RWPE2 (cell line): Measurements from ENCODE around the gene SYNGR1.

Experiments
- ATAC-seq: fragments of 200-7000 bp; cut with Tn5 transposase; 3 replicates; pipeline ENCODE4 v1.9.1; 2021; ENCODE audit warnings: low read depth
- DNase-seq: peaks from one replicate; pipeline ENCODE4 v3.0.0-alpha.2; 2020; ENCODE audit warnings: low spot score
- H3K27ac ChIP-seq: fragments of 450-650 bp; 2 replicates; pipeline ENCODE4 v1.5.1; 2017; ENCODE audit warnings: mild to moderate bottlenecking; ENCODE audit not compliant: poor library complexity, severe bottlenecking
- H3K27me3 ChIP-seq: fragments of 250-450 bp; sonication (Bioruptor Pico); 2 replicates; pipeline ENCODE4 v1.5.1; 2021; ENCODE audit warnings: mild to moderate bottlenecking, moderate library complexity; ENCODE audit not compliant: insufficient read depth, poor library complexity, severe bottlenecking
- H3K36me3 ChIP-seq: fragments of 250-450 bp; sonication (Bioruptor Pico); 2 replicates; pipeline ENCODE4 v1.5.1; 2020; ENCODE audit warnings: low read depth, mild to moderate bottlenecking, moderate library complexity
- H3K4me1 ChIP-seq: fragments of 250-450 bp; sonication (Bioruptor Pico); 2 replicates; pipeline ENCODE4 v1.5.1; 2021; ENCODE audit warnings: mild to moderate bottlenecking, moderate library complexity; ENCODE audit not compliant: insufficient read depth, poor library complexity, severe bottlenecking
- H3K4me3 ChIP-seq: fragments of 250-450 bp; sonication (Bioruptor Pico); 2 replicates; pipeline ENCODE4 v1.5.1; 2021; ENCODE audit warnings: mild to moderate bottlenecking, moderate library complexity; ENCODE audit not compliant: severe bottlenecking
- H3K9me3 ChIP-seq: fragments of 250-450 bp; sonication (Bioruptor Pico); 2 replicates; pipeline ENCODE4 v1.5.1; 2021; ENCODE audit warnings: mild to moderate bottlenecking, moderate library complexity; ENCODE audit not compliant: severe bottlenecking
- CTCF ChIP-seq: fragments of 450-650 bp; IDR thresholded peaks from one replicate; pipeline ENCODE4 v1.5.1; 2017; ENCODE audit warnings: mild to moderate bottlenecking, moderate library complexity; ENCODE audit not compliant: poor library complexity, severe bottlenecking

Gene SYNGR1

DNA sequence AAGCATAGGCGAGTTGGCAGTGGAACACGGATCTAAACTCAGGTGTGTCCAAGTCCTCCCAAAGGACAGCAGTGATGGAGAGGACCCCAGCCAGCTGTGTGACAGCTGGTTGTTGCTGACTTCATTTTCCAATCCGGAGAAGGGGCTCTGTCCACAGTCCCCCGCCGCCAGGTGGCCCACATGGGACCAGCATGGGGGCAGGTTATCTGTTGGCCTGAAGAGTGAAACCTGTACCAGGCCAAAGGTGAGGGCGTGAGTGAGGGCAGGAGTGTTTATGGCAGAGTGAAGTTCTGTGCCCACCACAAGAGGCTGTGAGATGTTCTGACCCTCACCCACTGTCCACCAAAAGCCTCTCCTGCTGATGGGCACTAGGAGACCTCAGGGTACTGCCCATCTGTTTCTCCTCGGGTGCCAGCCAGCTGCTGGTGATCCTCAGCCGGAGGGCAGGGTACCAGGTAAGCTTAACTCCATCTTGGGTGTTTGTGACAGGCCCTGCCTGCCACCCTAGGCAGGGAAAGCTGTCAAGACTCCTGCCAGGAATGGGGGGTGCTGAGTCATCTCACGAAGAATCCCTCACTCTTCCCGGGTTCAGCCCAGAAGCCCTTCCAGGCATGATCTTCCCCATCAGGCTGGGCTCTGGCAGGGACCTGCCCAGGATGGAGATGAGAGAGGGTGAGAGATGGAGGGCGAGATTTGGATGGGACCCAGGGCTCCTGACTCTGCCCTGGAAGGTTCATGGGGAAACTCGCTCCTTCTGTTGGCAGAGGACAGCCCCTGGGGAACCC, 34.2 kb downstream of the SYNGR1 start:
- Histone ChIP-seq H3K9me3 (no peaks in the 10 kb centered on the region), H3K36me3 (no peaks in the 10 kb centered on the region), H3K4me3 (no peak overlapping the region), H3K27ac (no peak overlapping the region), H3K4me1 (no peaks in the 10 kb centered on the region), H3K27me3 (no peaks in the 10 kb centered on the region)
- no peak for TF ChIP-seq CTCF
- DNase-seq (no peak), ATAC-seq (no peak)

- no peaks in the 10 kb centered on the region for H3K4me1 ChIP-seq
- H3K27ac ChIP-seq = no peak overlapping the region
- H3K4me3 ChIP-seq = no peak overlapping the region
- H3K36me3 ChIP-seq = no peaks in the 10 kb centered on the region
- DNase-seq (no peak), ATAC-seq (no peak)
- no peaks in the 10 kb centered on the region for H3K9me3 ChIP-seq
- no peaks in the 10 kb centered on the region for H3K27me3 ChIP-seq
- TF ChIP-seq CTCF = no peak
Measured at GRCh38 chr22:39384750-39385480, 35.1 kb downstream of the SYNGR1 start.

DNA sequence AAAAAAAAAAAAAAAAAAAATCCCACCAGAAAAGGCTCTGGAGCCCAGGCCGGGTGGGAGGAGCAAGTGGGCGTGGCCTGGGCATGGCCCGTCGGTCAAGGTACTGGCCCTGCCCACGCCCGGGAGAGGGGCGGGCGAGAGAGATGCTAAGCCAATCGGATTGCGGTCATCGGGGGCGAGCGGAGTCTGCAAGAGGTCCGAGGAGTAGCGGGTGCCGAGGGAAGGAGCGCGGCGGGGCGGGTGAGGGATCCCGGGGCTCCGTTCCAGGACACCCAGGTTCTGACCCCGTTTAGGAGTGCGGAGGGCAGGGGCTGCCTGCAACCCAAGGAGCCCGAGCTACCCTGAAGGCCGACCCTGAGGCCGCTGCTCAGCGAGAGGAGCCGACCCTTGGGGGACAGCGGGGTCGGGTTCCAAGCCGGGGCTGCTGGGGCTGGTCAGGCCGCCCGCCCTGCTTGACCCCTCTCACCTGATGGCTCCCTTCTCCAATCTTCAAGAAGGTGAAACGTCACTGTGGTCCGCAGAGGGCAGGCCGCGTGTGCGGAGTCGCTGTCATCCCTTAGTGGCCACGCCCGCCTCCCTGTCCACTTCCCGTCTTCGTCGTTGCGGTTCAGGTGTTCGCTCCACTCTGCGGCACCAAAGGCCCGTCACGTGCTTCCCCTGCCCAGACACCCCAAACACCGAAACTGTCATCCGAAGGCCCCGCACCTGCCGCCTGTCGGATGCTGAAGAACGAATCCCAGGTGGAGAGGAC, 38.6 kb downstream of the SYNGR1 start:
- H3K4me1 ChIP-seq = no peaks in the 10 kb centered on the region
- H3K4me3 ChIP-seq = peak overlapping the region; percentile 30
- no peak for TF ChIP-seq CTCF
- no peaks in the 10 kb centered on the region for H3K27me3 ChIP-seq
- no peaks in the 10 kb centered on the region for H3K36me3 ChIP-seq
- ATAC-seq (peak; percentile 91), DNase-seq (peak; percentile 84)
- H3K27ac ChIP-seq = no peak overlapping the region
- H3K9me3 ChIP-seq = no peaks in the 10 kb centered on the region

DNA sequence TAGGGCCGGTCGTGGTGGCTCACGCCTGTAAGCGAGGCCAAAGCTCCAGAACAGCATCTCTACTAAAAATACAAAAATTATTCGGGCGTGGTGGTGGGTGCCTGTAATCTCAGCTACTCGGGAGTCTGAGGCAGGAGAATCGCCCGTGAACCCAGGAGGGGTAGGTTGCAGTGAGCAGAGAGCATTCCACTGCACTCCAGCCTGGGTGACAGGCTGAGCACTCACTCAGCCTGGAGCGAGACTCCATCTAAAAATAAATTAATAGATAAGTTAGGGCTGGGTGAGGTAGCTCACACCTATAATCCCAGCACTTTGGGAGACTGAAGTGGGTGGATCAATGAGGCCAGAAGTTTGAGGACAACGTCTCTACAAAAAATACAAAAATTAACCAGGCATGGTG, 39.6 kb downstream of the SYNGR1 start:
- Histone ChIP-seq H3K9me3 (no peaks in the 10 kb centered on the region), H3K27ac (no peak overlapping the region), H3K4me1 (no peaks in the 10 kb centered on the region), H3K4me3 (no peak overlapping the region), H3K36me3 (no peaks in the 10 kb centered on the region), H3K27me3 (no peaks in the 10 kb centered on the region)
- no peak for TF ChIP-seq CTCF
- no peak for DNase-seq
- ATAC-seq = no peak
